HCT116 (cell line): ENCODE measurements around the gene PGGHG. TPM values are rescaled to one million over a fixed set of nuclear protein-coding genes. Genes with fewer than 3 reads are reported as not detected.

Experiments used
- ATAC-seq: fragments of 200-7000 bp; cut with Tn5 transposase; 2 replicates; pipeline ENCODE4 v1.9.1; 2020; ENCODE audit warnings: mild to moderate bottlenecking, moderate library complexity
- BruUV-seq: library from RNA; stranded (reverse); fragments of 400-500 nt; replicated peaks from 2 replicates; lab custom pipeline; 2021; lab: Mats Ljungman, UMichigan
- CTCF ChIA-PET: fragments of 300-600 bp; sonication (Branson Sonifier 250); formaldehyde crosslinking; loops from one replicate; lab custom pipeline; 2021; ENCODE audit warnings: antibody characterized with exemption; lab: Charles Lee
- POLR2A ChIA-PET: fragments of 300-600, 350-600 bp; sonication (Branson Sonifier 250); formaldehyde crosslinking; loops from one replicate; lab custom pipeline; 2021; ENCODE audit warnings: antibody characterized with exemption; lab: Charles Lee
- RAD21 ChIA-PET, 2 experiments: fragments of 300-600 bp; sonication (Branson Sonifier 250); formaldehyde crosslinking; loops; one replicate each; lab custom pipeline; 2023; ENCODE audit warnings: low total read pairs in 2 of 2; ENCODE audit not compliant: uncharacterized antibody in 2 of 2, unreplicated experiment in 2 of 2, low non-redundant PET in 1 of 2; lab: Charles Lee
- DNase-seq: peaks from one replicate; pipeline ENCODE4 v3.0.0-alpha.2; 2010; ENCODE audit warnings: low read depth, low spot score
- H2AFZ ChIP-seq: fragments of 200-600 bp; shearing (Covaris generic), sonication (generic); 2 replicates; pipeline ENCODE4 v1.6.1; 2017; ENCODE audit warnings: low read depth, mixed run types, mixed read lengths, antibody characterized with exemption, low read length; ENCODE audit not compliant: poor library complexity, severe bottlenecking
- H3K27ac ChIP-seq: 2 replicates; pipeline ENCODE4 v1.5.1; 2012; ENCODE audit warnings: low read depth, low read length
- H3K27me3 ChIP-seq: fragments of 200-600 bp; sonication (generic); 2 replicates; pipeline ENCODE4 v1.6.1; 2016; ENCODE audit warnings: mixed run types, low read length, mixed read lengths; ENCODE audit not compliant: insufficient read depth
- H3K36me3 ChIP-seq, 2 experiments: fragments of 200-500 bp in 1 of 2; fragments of 200-600 bp in 1 of 2; sonication (Bioruptor generic) in 1 of 2; sonication (generic) in 1 of 2; 2 replicates each; pipeline versions ENCODE4 v1.5.1 to v1.6.1; 2014 to 2016; ENCODE audit warnings: low read length in 2 of 2, inconsistent platforms in 1 of 2, mixed read lengths in 1 of 2, mixed run types in 1 of 2; ENCODE audit not compliant: insufficient read depth in 2 of 2, control insufficient read depth in 1 of 2
- H3K4me1 ChIP-seq, 2 experiments: fragments of 200-600 bp in 1 of 2; sonication (generic) in 1 of 2; 2 replicates each; pipeline versions ENCODE4 v1.5.1 to v1.6.1; 2012 to 2017; ENCODE audit warnings: low read length in 2 of 2, inconsistent platforms in 1 of 2, mild to moderate bottlenecking in 1 of 2, mixed read lengths in 1 of 2, mixed run types in 1 of 2, moderate library complexity in 1 of 2; ENCODE audit not compliant: insufficient read depth in 2 of 2, control insufficient read depth in 1 of 2
- H3K4me2 ChIP-seq: fragments of 200-600 bp; sonication (generic); 2 replicates; pipeline ENCODE4 v1.6.1; 2017; ENCODE audit warnings: mixed run types, low read length, mixed read lengths
- H3K4me3 ChIP-seq, 2 experiments: fragments of 200-600 bp in 1 of 2; sonication (generic) in 1 of 2; replicated peaks in 1 of 2; 2 replicates each; pipeline ENCODE4 v1.5.1; 2011 to 2016; ENCODE audit warnings: low read length in 2 of 2, control low read depth in 1 of 2, low read depth in 1 of 2, mild to moderate bottlenecking in 1 of 2, mixed read lengths in 1 of 2, mixed run types in 1 of 2
- H3K79me2 ChIP-seq: fragments of 200-600 bp; sonication (generic); 2 replicates; pipeline ENCODE4 v1.6.1; 2017; ENCODE audit warnings: mild to moderate bottlenecking, mixed run types, low read length, moderate library complexity, mixed read lengths; ENCODE audit not compliant: insufficient read depth
- H3K9ac ChIP-seq: fragments of 200-600 bp; sonication (generic); 2 replicates; pipeline ENCODE4 v1.6.1; 2016; ENCODE audit warnings: low read length, mixed read lengths
- H3K9me2 ChIP-seq: fragments of 200-600 bp; sonication (generic), shearing (Covaris generic); 2 replicates; pipeline ENCODE4 v1.6.1; 2017; ENCODE audit warnings: mixed run types, mild to moderate bottlenecking, moderate library complexity; ENCODE audit not compliant: insufficient read depth
- H3K9me3 ChIP-seq, 2 experiments: fragments of 200-500 bp in 1 of 2; fragments of 200-600 bp in 1 of 2; sonication (Bioruptor generic) in 1 of 2; sonication (generic) in 1 of 2; 2 replicates each; pipeline ENCODE4 v1.6.1; 2014 to 2017; ENCODE audit warnings: low read length in 2 of 2, mixed read lengths in 2 of 2, inconsistent platforms in 1 of 2, low read depth in 1 of 2, mild to moderate bottlenecking in 1 of 2, mixed run types in 1 of 2, moderate library complexity in 1 of 2; ENCODE audit not compliant: control insufficient read depth in 1 of 2, insufficient read depth in 1 of 2
- H4K20me1 ChIP-seq: fragments of 200-600 bp; sonication (generic), shearing (Covaris generic); 2 replicates; pipeline ENCODE4 v1.6.1; 2017; ENCODE audit warnings: mixed run types, mild to moderate bottlenecking, moderate library complexity; ENCODE audit not compliant: insufficient read depth
- ATF3 ChIP-seq: IDR thresholded peaks from 2 replicates; pipeline ENCODE4 v1.6.1; 2012
- CBX3 ChIP-seq: IDR thresholded peaks from 2 replicates; pipeline ENCODE4 v1.6.1; 2012; ENCODE audit warnings: low read depth
- EGR1 ChIP-seq: IDR thresholded peaks from 2 replicates; pipeline ENCODE4 v1.6.1; 2012; ENCODE audit warnings: low read depth
- EZH2phosphoT487 ChIP-seq: fragments of 200-600 bp; IDR thresholded peaks from 2 replicates; pipeline ENCODE4 v1.6.1; 2018; ENCODE audit warnings: antibody characterized with exemption, borderline replicate concordance
- JUND ChIP-seq: IDR thresholded peaks from 2 replicates; pipeline ENCODE4 v1.6.1; 2012
- POLR2AphosphoS5 ChIP-seq: IDR thresholded peaks from 2 replicates; pipeline ENCODE4 v1.6.1; 2011; ENCODE audit warnings: mild to moderate bottlenecking, low read depth, low read length, moderate library complexity
- SP1 ChIP-seq: IDR thresholded peaks from 2 replicates; pipeline ENCODE4 v1.6.1; 2012; ENCODE audit warnings: low read depth
- SRF ChIP-seq: IDR thresholded peaks from 2 replicates; pipeline ENCODE4 v1.6.1; 2012; ENCODE audit warnings: low read depth
- TCF7L2 ChIP-seq: IDR thresholded peaks from 2 replicates; pipeline ENCODE4 v1.7.0; 2011; ENCODE audit warnings: borderline replicate concordance, inconsistent platforms; ENCODE audit not compliant: insufficient read depth, insufficient read length; ENCODE audit errors: extremely low read depth
- ZNF274 ChIP-seq: fragments of 200-500 bp; sonication (Bioruptor generic); IDR thresholded peaks from 2 replicates; pipeline ENCODE4 v1.6.1; 2014; ENCODE audit warnings: mild to moderate bottlenecking, low read depth, low read length, inconsistent platforms
- intact Hi-C: fragments of 100-400 bp; cut with micrococcal nuclease; formaldehyde crosslinking; loops from 2 replicates; pipeline ENCODE4 v1.10.0; 2022
- total RNA-seq: library from RNA; stranded (reverse); gene quantifications from one replicate; pipeline ENCODE4 v1.2.1, GENCODE V29; 2021; ENCODE audit not compliant: unreplicated experiment
- TF ChIP-seq, protein P1 (sequence below): IDR thresholded peaks from 2 replicates; pipeline ENCODE4 v1.6.1; 2012
- TF ChIP-seq, protein P2 (sequence below): IDR thresholded peaks from 2 replicates; pipeline ENCODE4 v1.6.1; 2011; ENCODE audit warnings: mild to moderate bottlenecking, low read length, moderate library complexity; ENCODE audit not compliant: insufficient replicate concordance; ENCODE audit errors: extremely low read depth

PGGHG gene
- total RNA-seq, 1 experiment from 2014 or later = 57.5 TPM

- ChIA-PET RAD21 (no interaction called here), POLR2A (no interaction called here)
- Histone ChIP-seq H3K79me2 (no peaks in the 10 kb centered on the region), H3K27ac (no peak overlapping the region), H3K9me2 (no peaks in the 10 kb centered on the region), H3K9me3 (no peaks in the 10 kb centered on the region), H3K9ac (no peak overlapping the region), H3K4me1 (peaks cover 0 to 3% of the 10 kb centered on the region in 2 experiments; a peak in 1 of 4 replicates), H3K4me2 (no peak overlapping the region)
- intact Hi-C loops = no loop called here
- no peak for ATAC-seq
- TF ChIP-seq SP1 (no peak), EZH2phosphoT487 (no peak), ATF3 (no peak), JUND (no peak), POLR2AphosphoS5 (no peak), SRF (no peak), ZNF274 (no peak), EGR1 (no peak), TCF7L2 (no peak), CBX3 (no peak)
- TF ChIP-seq, protein P1, sequence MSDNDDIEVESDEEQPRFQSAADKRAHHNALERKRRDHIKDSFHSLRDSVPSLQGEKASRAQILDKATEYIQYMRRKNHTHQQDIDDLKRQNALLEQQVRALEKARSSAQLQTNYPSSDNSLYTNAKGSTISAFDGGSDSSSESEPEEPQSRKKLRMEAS = no peak
- TF ChIP-seq, protein P2, sequence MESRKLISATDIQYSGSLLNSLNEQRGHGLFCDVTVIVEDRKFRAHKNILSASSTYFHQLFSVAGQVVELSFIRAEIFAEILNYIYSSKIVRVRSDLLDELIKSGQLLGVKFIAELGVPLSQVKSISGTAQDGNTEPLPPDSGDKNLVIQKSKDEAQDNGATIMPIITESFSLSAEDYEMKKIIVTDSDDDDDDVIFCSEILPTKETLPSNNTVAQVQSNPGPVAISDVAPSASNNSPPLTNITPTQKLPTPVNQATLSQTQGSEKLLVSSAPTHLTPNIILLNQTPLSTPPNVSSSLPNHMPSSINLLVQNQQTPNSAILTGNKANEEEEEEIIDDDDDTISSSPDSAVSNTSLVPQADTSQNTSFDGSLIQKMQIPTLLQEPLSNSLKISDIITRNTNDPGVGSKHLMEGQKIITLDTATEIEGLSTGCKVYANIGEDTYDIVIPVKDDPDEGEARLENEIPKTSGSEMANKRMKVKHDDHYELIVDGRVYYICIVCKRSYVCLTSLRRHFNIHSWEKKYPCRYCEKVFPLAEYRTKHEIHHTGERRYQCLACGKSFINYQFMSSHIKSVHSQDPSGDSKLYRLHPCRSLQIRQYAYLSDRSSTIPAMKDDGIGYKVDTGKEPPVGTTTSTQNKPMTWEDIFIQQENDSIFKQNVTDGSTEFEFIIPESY = no peak
- TF ChIP-seq, all 23 proteins: peak for 0
- Histone ChIP-seq H4K20me1 (no peaks in the 10 kb centered on the region), H3K27me3 (no peaks in the 10 kb centered on the region), H3K36me3 (no peaks in the 10 kb centered on the region), H3K4me3 (no peak overlapping the region), H2AFZ (no peak overlapping the region)
- CTCF ChIA-PET = no interaction called here
- no TSS peak for BruUV-seq
- no peak for DNase-seq
These were observed 8.8 kb upstream of the PGGHG start for GRCh38 chr11:279966-280705.
